ENCODE measurements around the gene SHISA8. TPM values are rescaled to one million over a fixed set of nuclear protein-coding genes. Genes with fewer than 3 reads are reported as not detected.
A peak's percentile ranks its signal among the peaks of the same experiment; 100 is the strongest.

The SHISA8 gene
- total and polyA plus RNA-seq, 2 of the 13 experiments (the other 11 are each of a cell fraction or from before 2014, with no cell fraction given) = not detected

GRCh38 chr22:41925783-41926460, 11.0 kb upstream of the SHISA8 start (continued):
- TF ChIP-seq, protein P1, sequence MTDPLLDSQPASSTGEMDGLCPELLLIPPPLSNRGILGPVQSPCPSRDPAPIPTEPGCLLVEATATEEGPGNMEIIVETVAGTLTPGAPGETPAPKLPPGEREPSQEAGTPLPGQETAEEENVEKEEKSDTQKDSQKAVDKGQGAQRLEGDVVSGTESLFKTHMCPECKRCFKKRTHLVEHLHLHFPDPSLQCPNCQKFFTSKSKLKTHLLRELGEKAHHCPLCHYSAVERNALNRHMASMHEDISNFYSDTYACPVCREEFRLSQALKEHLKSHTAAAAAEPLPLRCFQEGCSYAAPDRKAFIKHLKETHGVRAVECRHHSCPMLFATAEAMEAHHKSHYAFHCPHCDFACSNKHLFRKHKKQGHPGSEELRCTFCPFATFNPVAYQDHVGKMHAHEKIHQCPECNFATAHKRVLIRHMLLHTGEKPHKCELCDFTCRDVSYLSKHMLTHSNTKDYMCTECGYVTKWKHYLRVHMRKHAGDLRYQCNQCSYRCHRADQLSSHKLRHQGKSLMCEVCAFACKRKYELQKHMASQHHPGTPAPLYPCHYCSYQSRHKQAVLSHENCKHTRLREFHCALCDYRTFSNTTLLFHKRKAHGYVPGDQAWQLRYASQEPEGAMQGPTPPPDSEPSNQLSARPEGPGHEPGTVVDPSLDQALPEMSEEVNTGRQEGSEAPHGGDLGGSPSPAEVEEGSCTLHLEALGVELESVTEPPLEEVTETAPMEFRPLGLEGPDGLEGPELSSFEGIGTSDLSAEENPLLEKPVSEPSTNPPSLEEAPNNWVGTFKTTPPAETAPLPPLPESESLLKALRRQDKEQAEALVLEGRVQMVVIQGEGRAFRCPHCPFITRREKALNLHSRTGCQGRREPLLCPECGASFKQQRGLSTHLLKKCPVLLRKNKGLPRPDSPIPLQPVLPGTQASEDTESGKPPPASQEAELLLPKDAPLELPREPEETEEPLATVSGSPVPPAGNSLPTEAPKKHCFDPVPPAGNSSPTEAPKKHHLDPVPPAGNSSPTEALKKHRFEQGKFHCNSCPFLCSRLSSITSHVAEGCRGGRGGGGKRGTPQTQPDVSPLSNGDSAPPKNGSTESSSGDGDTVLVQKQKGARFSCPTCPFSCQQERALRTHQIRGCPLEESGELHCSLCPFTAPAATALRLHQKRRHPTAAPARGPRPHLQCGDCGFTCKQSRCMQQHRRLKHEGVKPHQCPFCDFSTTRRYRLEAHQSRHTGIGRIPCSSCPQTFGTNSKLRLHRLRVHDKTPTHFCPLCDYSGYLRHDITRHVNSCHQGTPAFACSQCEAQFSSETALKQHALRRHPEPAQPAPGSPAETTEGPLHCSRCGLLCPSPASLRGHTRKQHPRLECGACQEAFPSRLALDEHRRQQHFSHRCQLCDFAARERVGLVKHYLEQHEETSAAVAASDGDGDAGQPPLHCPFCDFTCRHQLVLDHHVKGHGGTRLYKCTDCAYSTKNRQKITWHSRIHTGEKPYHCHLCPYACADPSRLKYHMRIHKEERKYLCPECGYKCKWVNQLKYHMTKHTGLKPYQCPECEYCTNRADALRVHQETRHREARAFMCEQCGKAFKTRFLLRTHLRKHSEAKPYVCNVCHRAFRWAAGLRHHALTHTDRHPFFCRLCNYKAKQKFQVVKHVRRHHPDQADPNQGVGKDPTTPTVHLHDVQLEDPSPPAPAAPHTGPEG (CRISPR knock-in tag; IDR thresholded peaks at IDR 0.05) = no peak
- peak; percentile 28; the same call in 1 of the 2 replicates for TF ChIP-seq SAP130 (CRISPR knock-in tag; IDR thresholded peaks at IDR 0.05; ENCODE audit: low read depth)
- TF ChIP-seq MAZ (IDR thresholded peaks at IDR 0.05; ENCODE audit: borderline replicate concordance, low read depth, low read length) = no peak; the same call in 1 of the 2 replicates
- peak; percentile 65; the same call in 1 of the 2 replicates for TF ChIP-seq MAZ (CRISPR knock-in tag; IDR thresholded peaks at IDR 0.05; ENCODE audit: low read depth)
- TF ChIP-seq, protein P2, sequence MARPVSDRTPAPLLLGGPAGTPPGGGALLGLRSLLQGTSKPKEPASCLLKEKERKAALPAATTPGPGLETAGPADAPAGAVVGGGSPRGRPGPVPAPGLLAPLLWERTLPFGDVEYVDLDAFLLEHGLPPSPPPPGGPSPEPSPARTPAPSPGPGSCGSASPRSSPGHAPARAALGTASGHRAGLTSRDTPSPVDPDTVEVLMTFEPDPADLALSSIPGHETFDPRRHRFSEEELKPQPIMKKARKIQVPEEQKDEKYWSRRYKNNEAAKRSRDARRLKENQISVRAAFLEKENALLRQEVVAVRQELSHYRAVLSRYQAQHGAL (CRISPR knock-in tag; IDR thresholded peaks at IDR 0.05; ENCODE audit: not compliant biosample characterization) = no peak
- TF ChIP-seq RORA (CRISPR knock-in tag; IDR thresholded peaks at IDR 0.05) = no peak
- TF ChIP-seq, protein P3, sequence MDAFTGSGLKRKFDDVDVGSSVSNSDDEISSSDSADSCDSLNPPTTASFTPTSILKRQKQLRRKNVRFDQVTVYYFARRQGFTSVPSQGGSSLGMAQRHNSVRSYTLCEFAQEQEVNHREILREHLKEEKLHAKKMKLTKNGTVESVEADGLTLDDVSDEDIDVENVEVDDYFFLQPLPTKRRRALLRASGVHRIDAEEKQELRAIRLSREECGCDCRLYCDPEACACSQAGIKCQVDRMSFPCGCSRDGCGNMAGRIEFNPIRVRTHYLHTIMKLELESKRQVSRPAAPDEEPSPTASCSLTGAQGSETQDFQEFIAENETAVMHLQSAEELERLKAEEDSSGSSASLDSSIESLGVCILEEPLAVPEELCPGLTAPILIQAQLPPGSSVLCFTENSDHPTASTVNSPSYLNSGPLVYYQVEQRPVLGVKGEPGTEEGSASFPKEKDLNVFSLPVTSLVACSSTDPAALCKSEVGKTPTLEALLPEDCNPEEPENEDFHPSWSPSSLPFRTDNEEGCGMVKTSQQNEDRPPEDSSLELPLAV (CRISPR knock-in tag; conservative IDR thresholded peaks at IDR 0.05; ENCODE audit: low read depth) = no peak
- peak; percentile 29; the same call in 1 of the 2 replicates for TF ChIP-seq STAG1 (CRISPR knock-in tag; IDR thresholded peaks at IDR 0.05)
- peak; percentile 57; the same call in 1 of the 2 replicates for TF ChIP-seq KDM2A (CRISPR knock-in tag; IDR thresholded peaks at IDR 0.05; ENCODE audit: borderline replicate concordance, low read depth)
- no peak for TF ChIP-seq ZBTB3 (CRISPR knock-in tag; IDR thresholded peaks at IDR 0.05; ENCODE audit: borderline replicate concordance, low read depth)
- TF ChIP-seq ZNF773 (CRISPR knock-in tag; IDR thresholded peaks at IDR 0.05; ENCODE audit: borderline replicate concordance) = no peak
- TF ChIP-seq ZBTB49 (CRISPR knock-in tag; IDR thresholded peaks at IDR 0.05; ENCODE audit: borderline replicate concordance) = no peak
- TF ChIP-seq ZNF678 (CRISPR knock-in tag; IDR thresholded peaks at IDR 0.05) = no peak
- TF ChIP-seq AKAP8 (CRISPR knock-in tag; IDR thresholded peaks at IDR 0.05) = no peak; the same call in 1 of the 2 replicates
- TF ChIP-seq ZBTB38 (CRISPR knock-in tag; IDR thresholded peaks at IDR 0.05) = peak; percentile 35; the same call in 1 of the 2 replicates
- TF ChIP-seq RCOR2 (CRISPR knock-in tag; IDR thresholded peaks at IDR 0.05) = no peak
- peak; percentile 35 for TF ChIP-seq HNRNPLL (IDR thresholded peaks at IDR 0.05; ENCODE audit: low read depth, low read length, poor library complexity, severe bottlenecking)
- peak; percentile 64; the same call in 1 of the 2 replicates for TF ChIP-seq ADNP (CRISPR knock-in tag; IDR thresholded peaks at IDR 0.05)
- TF ChIP-seq RFXAP (CRISPR knock-in tag; IDR thresholded peaks at IDR 0.05; ENCODE audit: borderline replicate concordance) = no peak

All from HepG2 (cell line).